Measurements from ENCODE around the gene SMIM1. TPM values are rescaled to one million over a fixed set of nuclear protein-coding genes. Genes with fewer than 3 reads are reported as not detected.

The SMIM1 gene
- total RNA-seq, 1 experiment from 2014 or later = 5.5 TPM

GRCh38 chr1:3788756-3789420 is 16.3 kb downstream of the SMIM1 start:
- no peak overlapping the region for H2AFZ ChIP-seq (ENCODE audit: low read depth, low read length, poor library complexity, severe bottlenecking)
- H4K20me1 ChIP-seq (ENCODE audit: insufficient read depth) = no peaks in the 10 kb centered on the region
- H3K27me3 ChIP-seq (ENCODE audit: insufficient read depth, low read length) = no peaks in the 10 kb centered on the region
- BruUV-seq (replicated peaks) = no TSS peak
- peaks cover 4 to 6% of the 10 kb centered on the region in 2 experiments; a peak in 2 of 4 replicates for H3K4me1 ChIP-seq (ENCODE audit: control insufficient read depth in 1 of 2, insufficient read depth in 2 of 2, low read length in 2 of 2)
- CTCF ChIA-PET = no interaction called here
- ATAC-seq (no peak), DNase-seq (ENCODE audit: low read depth, low spot score) (no peak)
- intact Hi-C loops (cut with micrococcal nuclease) = no loop called here
- H3K79me2 ChIP-seq (ENCODE audit: insufficient read depth, low read length) = peaks cover 60% of the 10 kb centered on the region
- H3K4me3 ChIP-seq (replicated peaks in 1 of 2; ENCODE audit: low read depth in 1 of 2, low read length in 2 of 2) = no peak overlapping the region
- H3K9me2 ChIP-seq (ENCODE audit: insufficient read depth) = no peaks in the 10 kb centered on the region
- RAD21 ChIA-PET (ENCODE audit: low non-redundant PET in 1 of 2, low total read pairs in 2 of 2, uncharacterized antibody in 2 of 2, unreplicated experiment in 2 of 2) = no interaction called here
- H3K4me2 ChIP-seq (ENCODE audit: low read length) = no peak overlapping the region
- POLR2A ChIA-PET = no interaction called here
- no peak overlapping the region for H3K27ac ChIP-seq (ENCODE audit: low read depth, low read length)
- H3K9ac ChIP-seq (ENCODE audit: low read length) = no peak overlapping the region
- peaks cover 4 to 24% of the 10 kb centered on the region in 2 experiments for H3K36me3 ChIP-seq (ENCODE audit: control insufficient read depth in 1 of 2, insufficient read depth in 2 of 2, low read length in 2 of 2)
- TF ChIP-seq TCF7L2 (IDR thresholded peaks at IDR 0.05; ENCODE audit: borderline replicate concordance, extremely low read depth, insufficient read depth, insufficient read length) = no peak
- no peak for TF ChIP-seq ZFX (IDR thresholded peaks at IDR 0.05)
- TF ChIP-seq CBX3 (IDR thresholded peaks at IDR 0.05; ENCODE audit: low read depth) = no peak
- no peak for TF ChIP-seq ELF1 (IDR thresholded peaks at IDR 0.05; ENCODE audit: borderline replicate concordance, low read depth)
- no peak for TF ChIP-seq RAD21 (IDR thresholded peaks at IDR 0.05; ENCODE audit: low read depth)
- TF ChIP-seq, protein P1, sequence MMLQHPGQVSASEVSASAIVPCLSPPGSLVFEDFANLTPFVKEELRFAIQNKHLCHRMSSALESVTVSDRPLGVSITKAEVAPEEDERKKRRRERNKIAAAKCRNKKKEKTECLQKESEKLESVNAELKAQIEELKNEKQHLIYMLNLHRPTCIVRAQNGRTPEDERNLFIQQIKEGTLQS (IDR thresholded peaks at IDR 0.05) = no peak
- no peak for TF ChIP-seq EZH2phosphoT487 (IDR thresholded peaks at IDR 0.05; ENCODE audit: borderline replicate concordance)
- TF ChIP-seq ZNF274 (IDR thresholded peaks at IDR 0.05; ENCODE audit: low read depth, low read length) = no peak
- no peak for TF ChIP-seq YY1 (IDR thresholded peaks at IDR 0.05; ENCODE audit: extremely low read depth, insufficient replicate concordance, low read depth, low read length)
- TF ChIP-seq SIN3A (IDR thresholded peaks at IDR 0.05; ENCODE audit: low read depth) = no peak
- no peak for TF ChIP-seq ZBTB33 (IDR thresholded peaks at IDR 0.05; ENCODE audit: extremely low read depth, insufficient replicate concordance, low read length)
- no peaks in the 10 kb centered on the region for H3K9me3 ChIP-seq (ENCODE audit: control insufficient read depth in 1 of 2, insufficient read depth in 1 of 2, low read depth in 1 of 2, low read length in 2 of 2)
